DMS153 treated with DMSO at 0.1 percent for 48 hours (cell line): ENCODE data around the gene COPS8.

Experiments used
- DNase-seq: peaks from one replicate; lab custom pipeline; 2025; ENCODE audit not compliant: unreplicated experiment; lab: John Stamatoyannopoulos, UW

COPS8 gene

DNA sequence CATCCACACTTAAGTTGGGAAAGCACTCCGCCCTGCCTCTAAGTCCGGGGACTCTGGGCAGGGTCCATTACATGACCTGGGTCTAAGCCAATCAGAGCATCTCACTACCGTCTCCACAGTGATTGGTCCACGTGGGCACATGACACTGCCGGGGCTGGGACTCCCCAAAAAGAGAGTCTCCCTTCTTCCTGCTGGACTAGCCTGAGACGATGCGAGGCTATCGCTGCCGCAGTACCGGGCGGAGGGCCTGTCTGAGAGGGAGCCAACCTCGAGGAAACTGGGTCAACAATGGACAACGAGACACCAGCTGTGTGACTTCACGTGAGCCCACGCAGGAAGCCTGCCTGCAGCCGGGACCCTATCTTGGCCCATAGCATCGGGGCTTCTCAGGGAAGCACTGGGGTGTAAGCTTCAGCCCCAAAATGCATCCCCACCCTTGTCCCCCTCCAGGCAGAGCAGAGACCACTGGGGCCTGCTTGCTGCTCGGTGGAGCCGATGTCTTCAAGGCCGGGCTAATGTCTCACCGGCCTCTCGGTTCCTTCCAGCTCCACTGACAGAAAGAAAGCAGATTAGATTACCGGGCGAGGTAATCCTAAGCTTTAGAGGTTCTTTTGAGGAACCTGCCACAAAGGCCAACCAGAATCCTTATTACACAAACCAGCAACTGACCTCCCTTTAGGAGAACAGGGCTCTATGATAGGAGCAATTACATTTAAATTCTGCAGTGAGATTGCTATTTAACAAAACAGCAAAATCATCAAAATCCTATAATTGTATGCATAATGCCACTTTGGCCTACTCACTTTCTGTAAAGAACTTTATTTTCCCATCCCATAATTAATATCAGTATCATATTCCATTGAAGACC lies 21.3 kb upstream of the COPS8 start:
- DNase-seq, result no peak

DNA sequence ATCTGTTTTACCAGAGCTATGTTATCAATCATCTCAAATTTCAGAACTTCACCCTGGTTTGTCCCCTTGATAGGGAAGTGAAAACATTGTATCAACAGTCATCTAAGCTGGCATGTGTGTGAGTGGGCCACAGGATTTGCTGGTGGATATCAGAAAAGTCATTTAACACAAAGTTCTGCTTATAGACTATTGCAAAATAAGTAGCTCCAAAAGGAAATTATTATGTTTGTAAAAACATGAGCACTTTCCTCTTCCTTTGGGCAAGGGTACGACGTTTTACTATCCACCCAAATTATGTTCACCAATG lies 20.7 kb upstream of the COPS8 start:
- no peak for DNase-seq

DNA sequence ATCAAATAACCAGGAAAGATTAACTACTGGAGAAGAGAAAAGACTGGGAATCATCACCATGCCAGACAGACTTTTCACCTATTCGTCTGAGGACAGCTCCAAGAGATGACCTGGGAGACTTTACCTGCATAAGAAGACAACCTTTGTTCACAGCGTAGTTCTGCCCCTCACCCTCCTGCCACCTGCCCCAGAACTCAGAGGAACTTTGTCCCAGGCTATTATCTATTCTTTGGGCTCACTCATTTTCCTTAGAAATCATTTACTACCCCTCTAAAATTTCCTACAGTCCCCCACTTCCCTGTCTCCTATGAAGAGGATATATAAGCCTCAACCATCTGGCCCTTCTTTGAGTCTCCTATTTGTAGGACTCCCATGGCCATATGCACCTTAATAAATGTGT lies 19.3 kb upstream of the COPS8 start:
- DNase-seq, result no peak

DNA sequence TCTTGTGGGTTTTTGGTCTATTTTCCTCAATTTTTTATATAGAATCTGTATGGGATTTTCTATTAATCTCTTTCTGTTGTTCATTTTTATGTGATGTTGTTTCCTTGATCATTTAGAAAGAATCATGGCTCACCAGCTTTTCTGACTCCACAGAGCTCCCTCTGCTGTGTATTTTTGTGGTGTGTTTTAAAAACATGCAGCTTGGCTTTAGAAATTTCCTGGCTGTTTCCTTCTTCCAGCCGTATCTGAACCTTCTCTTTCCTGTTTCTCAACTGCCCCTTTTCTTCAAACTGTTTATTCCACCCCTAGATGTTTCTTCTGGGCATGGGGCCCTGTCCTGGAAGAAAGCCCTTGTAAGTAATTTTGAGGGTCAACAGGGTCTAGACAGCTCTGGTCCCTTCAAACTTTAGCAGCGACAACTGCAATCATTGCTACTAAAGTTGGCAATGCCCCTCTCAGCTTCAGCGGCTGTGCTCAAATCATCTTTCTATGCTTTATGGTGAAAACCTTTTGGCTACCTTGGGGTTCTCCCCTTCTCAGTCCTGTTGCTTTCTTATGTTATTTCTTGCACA lies 17.6 kb upstream of the COPS8 start:
- no peak for DNase-seq

DNA sequence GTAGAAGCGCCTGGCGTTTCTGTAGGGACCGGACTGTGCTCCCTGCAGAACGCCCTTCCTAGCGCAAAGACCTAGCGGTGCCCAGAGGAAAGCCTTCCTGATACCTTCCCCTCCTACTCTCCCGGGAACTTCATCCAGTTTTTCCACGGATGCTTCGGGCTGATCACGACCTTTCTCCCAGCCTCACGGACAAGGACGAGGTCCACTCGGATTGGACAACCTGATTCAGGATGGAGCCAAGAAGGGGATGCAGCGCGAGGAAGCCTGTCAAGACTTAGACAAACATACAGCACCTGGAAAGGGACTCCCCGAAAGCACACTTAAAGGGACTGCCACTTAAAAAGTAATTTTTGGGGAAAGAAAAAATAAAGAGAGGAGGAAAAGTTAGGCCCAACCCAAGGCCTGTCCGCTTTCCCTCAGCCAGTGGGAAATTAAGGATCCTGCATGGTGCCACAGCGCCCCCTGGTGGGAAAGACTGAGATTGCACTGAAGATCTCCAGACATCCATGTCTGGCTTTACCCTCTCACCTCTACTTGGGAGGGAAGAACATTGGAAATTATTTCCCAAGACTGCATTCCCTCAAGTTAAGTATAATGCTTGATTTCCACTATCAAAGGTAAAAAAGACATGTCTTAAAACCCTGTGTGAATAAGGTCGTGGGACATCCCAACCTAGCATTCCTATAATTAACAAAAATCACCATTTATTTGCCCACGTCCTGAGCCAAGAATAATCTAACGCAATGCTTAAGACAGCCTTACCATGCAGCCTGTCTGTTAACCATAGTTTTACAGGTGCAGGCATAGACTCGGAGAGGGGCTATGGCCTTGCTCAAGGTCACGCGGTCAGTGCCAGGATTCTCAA lies 13.4 kb upstream of the COPS8 start:
- peak; percentile 44 for DNase-seq

DNA sequence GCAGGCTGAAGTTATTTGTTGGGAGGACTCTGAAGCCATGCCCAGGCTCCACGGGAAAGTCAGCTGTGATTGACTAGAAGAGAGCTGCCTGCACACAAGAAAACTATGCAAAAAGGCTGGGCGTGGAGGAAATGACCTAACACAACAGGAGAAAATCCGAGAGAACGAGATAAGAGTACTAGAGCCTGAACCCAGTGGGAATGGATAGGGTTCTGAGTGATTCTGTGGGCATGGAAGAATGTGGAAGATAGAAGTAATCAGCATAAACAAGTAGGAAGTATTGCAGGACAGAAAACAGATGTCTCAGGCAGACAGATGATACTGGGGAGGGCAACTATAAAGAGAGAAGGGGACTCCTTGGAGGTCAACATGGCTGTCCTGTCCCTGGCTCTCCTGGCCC lies 12.1 kb upstream of the COPS8 start:
- DNase-seq, result no peak

DNA sequence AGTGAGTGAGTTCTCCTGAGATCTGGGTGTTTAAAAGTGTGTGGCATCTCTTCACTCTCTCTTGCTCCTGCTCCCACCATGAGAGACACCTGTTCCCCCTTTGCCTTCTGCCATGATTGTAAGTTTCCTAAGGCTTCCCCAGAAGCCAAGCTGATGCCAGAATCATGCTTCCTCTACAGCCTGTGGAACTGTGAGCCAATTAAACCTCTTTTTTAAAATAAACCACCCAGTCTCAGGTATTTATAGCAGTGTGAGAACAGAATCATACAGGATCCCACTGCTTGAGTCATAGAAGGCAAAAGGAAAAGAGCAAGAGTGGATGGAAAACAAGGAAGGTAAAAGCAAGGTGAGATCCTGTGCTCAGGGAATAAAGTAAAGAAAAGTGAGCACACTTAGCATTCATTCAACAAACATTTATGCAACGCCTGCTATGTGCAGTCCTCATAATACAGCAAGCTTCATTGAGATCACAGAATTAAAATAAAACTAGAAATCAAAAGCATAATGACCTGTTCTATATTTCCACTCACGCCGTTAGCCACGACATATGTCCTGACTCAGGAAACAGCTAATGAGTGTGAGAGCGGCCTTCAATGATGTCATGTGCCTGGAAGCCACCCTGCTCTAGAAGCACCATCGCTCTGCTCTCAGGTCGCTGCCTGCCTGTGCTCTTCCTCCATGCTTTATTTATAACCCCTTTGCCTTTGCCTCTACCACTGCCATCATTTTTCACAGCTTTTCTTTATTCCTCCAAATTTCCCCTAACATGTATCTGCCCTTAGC lies 11.3 kb upstream of the COPS8 start:
- DNase-seq, result no peak

DNA sequence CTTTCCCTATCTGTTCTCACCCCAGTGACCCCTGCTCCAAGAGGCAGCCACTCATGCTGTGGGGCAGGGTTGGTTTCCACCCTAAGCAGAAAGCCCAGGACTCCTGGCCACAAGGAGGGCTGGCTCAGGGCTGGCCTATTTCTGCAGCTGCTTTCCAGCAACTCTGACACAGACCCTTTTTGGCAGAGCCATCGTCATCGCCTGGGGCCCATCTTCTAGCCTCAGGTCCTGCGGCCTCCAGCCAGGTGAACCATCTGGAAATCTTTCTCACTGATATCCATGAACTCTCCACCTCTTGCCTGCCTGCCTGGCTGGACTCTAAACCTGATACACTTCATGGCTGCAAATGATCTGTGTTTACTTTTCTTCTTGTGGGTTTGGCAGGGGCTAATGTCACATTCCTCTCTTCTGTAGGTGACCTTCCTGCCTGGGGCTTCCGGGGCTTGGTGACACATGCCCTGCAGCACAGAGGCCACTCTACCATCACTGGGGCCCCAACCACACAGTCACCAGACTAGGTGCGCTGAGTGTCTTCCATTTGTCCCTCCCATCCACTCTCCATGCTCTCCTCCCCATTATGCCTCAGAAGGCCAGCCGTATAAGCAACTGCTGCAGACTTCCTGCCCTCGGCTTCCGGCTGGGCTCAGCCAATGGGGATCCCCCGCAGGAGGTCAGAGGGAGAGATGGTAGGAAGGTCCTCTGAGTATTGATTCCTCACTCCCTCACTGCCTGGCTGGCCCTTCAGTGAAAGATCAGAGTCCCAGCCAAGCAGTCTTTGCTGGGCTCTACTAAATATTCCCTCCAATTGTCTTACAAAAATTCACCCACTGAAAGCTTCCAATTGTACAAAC lies 9.7 kb upstream of the COPS8 start:
- peak; percentile 38 for DNase-seq

DNA sequence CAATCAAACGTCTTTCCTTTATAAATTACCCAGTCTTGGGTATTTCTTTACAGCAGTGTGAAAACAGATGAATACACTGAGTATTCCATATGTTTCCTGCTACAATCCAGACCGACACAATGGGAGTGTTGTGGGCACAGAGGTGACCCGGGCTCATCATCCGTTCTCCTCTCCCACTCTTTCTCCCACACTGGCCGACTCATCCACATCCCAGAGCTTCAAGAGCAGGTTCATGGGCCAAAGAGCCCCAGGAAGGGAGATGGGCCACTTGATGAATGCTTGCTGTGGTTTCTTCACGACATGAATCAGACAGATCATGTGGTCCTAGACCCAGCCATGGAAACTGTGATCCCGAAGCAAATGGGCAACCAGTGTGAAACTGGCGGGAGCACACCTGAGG lies 4.1 kb upstream of the COPS8 start:
- DNase-seq, result no peak

DNA sequence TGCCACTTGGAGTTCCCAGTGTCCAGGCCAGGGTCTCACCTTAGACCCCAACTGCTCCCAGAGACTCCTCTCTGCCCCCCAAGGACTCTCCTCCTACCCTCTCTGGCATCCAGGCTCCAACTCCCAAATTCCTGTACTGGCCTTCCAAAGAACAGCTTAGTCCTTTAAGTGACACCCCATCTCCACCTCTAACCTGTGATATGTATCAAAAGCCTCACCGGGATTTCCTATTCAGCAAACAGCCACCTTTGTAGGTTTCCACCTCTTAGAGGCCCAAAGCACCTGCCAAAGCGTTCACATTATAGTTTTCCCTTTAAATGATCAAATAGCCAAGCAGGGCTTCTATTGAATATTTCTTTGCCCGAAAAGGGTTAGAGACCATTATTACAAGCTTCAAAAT lies 2.7 kb upstream of the COPS8 start:
- no peak for DNase-seq

DNA sequence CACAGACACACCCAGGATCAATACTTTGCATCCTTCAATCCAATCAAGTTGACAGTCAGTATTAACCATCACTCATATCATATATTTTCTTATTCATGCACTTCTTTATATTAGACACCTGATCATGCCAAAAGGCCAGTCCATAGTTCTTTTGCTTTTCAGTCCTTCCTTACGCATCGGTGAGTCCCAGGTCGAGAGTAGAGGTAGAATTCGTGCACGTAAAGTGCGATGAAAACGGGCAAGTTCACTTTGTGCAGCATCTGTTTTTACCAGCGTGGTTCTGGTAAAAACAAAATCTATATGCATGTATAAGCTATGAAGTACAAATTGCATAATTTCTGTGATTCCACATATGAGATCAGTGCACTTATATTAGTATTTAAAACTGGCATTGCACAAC lies 1.2 kb upstream of the COPS8 start:
- DNase-seq, result no peak

DNA sequence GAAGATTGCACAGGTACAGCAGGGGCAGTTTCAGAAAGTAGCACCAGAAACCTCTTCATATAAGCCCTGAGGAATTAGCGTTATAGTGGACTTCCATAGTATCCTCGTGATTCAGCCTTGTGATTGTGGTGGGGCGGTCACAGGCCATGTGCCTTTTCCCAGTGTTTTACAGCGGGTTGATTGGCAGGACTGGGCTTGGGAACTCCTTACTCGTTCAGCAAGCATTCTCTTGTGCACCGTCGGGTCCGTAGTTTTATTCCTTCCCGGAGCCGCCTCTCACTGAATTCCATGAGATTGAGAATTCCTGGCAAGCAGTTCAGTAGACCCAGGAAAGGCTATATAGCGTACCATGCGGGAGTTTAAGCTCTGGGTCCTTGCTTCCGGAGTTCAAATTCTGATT lies 5.2 kb downstream of the COPS8 start:
- no peak for DNase-seq

DNA sequence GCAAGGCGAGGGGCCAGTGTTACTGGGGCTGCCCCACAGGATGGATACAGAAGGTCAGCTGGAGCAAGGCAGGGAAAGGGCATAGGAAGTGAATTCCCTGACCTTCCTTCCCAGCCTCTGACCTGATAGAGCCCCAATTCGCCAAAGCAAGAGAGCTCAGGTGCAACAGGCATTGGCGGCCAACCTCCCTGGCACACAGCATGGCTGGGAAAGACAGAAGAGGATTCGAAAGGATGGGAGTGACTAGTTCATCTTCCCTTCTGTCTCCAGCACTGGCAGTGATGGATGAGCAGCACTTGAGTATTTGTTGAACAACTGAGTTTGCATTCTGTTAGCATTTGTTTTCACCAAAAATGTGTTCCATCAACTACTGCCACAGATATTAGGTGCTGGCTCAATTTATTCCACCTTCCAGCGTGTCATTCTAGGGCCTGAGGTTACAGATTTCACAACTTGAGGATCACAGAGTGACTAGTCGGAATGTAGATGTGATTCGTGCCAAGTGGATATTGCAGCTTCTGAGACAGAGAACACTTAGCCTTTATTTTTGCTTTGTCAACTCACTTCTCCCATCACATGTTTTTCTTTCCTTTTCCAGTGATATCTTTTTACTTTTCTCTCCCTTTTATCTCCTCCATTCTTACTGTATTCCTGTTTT lies 6.2 kb downstream of the COPS8 start:
- no peak for DNase-seq

DNA sequence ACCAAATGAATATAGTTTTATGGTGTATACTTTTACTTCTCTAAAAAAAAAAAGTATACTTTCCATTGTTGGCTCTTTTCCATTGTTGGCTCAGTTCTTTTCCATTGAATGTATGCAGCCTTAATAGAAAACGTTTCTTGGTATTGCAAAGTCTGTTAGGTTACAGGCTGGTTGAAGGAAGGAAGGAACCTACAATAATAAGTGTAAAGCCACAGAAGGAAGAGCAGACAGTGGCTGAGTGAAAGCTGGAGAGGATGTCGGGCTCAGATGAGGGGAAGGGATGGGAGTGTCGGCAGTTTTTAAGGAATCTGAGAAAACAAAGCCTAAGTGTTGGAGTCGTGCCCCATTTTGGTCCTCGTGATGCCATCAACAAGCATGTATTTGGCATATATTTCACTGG lies 6.8 kb downstream of the COPS8 start:
- no peak for DNase-seq

DNA sequence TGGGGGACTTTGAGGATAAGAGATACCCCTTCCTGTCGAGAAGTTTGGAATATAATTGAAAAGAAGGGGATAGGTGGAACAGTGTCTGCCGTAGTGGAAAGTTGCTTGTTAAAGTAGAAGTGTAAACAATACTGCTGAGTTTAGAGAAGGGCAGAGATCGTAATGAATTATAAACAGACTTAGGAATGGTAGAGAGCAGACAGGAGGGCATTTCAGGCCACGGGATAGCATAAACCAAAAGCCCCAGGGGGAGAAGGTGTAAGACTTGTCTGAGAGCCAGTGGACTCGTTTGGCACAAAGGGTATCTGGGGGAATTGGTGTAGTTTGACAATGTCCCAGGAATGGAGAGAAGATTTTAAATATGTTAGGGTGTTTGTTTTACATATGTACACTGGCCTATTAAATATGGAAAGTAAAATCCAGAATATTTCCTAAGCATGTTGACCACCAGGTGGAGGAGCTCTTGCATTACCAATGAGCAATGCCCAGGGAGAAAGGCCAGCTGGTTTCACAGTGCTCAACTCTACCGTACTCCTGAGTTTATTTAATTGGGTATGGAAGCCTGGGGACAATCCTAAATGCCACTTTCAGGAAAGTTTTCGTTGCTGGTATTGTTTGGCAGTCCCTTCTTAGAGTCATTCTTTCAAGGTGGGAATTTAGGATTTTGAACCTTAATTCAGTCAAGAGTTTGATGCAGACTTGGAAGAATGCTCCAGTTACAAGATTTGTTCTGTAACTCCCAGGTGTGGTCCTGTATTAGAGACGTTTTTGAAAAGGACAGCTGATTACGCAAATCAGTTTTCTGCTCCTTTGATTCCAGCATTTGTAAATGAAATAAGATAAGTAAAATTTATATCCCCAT lies 7.5 kb downstream of the COPS8 start:
- DNase-seq, result peak; percentile 17

DNA sequence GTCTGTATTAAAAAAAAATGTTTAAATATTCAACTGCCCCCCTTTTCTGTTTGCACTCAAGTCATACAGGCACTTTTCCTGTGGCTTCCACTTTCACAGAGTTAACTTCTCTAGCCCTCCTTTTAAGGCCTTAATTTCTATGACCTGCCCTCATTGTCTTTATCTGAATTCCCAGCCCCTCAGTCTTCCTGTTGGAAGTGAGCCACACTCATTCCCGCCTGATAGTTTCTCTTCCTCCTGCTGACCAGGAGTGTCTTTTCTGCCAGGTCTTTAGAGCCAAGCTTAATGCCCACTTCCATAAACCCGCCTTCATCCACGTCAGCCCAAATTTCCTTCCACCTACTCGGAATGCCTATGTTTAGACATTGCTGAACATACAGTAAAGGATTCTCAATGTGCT lies 10.5 kb downstream of the COPS8 start:
- DNase-seq, result no peak

DNA sequence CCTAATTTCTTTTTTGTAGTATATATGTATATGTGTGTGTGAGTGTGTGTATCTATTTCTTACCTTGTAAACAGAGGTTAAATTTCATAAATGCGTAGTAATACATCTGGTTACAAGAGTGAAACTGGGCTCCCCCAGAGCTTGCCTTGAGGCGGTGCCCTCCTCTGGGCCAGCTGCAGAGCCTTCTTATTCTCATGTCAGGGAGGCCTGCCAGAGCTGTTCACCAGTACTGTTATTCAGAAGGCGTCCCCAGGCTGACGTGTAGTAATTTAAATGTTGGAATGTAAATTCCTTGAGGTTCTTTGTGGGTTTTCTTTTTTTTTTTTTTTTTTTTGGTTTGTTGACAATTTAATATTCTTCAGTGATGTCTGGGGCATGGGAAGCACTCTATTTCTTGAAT lies 11.2 kb downstream of the COPS8 start:
- DNase-seq, result no peak

DNA sequence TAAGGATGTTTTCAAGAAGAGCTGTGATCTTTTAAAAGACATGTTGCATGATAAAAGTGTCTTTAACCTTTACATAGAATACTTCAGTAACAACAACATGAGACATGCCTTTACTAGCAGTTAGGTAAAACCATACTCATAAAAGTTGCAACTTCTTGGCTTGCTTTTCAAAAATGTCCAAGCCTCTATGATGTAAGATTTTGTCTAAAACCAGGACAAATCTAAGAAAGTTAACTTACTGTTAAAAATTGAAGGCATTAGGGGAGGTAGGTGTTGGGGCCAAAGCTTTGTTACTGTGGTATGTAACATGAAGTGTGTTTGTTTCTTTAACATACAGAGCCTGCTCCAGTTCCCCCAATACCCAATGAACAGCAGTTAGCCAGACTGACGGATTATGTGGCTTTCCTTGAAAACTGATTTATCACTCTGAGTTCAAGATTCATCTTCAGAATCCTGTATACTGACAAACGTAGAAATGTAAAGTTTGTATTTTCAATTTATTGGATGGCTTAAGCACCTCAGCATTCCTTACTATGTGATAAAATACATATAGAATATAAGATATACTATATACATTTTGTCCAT lies 11.7 kb downstream of the COPS8 start:
- DNase-seq, result no peak
